HepG2 (cell line): ENCODE data around the gene GRK4. TPM values are rescaled to one million over a fixed set of nuclear protein-coding genes. Genes with fewer than 3 reads are reported as not detected.

Experiments used
- BRF2 ChIP-seq: sonication (generic); formaldehyde crosslinking; IDR thresholded peaks from 2 replicates; pipeline ENCODE4 v1.8.1; 2022; ENCODE audit warnings: mild to moderate bottlenecking, missing genetic modification reagents
- FOSL2 ChIP-seq: sonication (generic); formaldehyde crosslinking; IDR thresholded peaks from 2 replicates; pipeline ENCODE4 v1.4.0; 2020; ENCODE audit warnings: missing genetic modification reagents
- FOXO4 ChIP-seq: sonication (generic); formaldehyde crosslinking; conservative IDR thresholded peaks from 2 replicates; pipeline ENCODE4 v1.8.1; 2023; ENCODE audit warnings: missing genetic modification reagents
- HDAC6 ChIP-seq: fragments of 200-600 bp; sonication (generic); IDR thresholded peaks from 2 replicates; pipeline ENCODE4 v1.7.0; 2017; ENCODE audit warnings: mild to moderate bottlenecking, antibody characterized with exemption, low read length, low read depth
- KDM6A ChIP-seq: IDR thresholded peaks from 2 replicates; pipeline ENCODE4 v1.6.1; 2016; ENCODE audit warnings: low read depth
- KLF13 ChIP-seq: sonication (generic); formaldehyde crosslinking; IDR thresholded peaks from 2 replicates; pipeline ENCODE4 v1.4.0; 2020; ENCODE audit warnings: mild to moderate bottlenecking, missing genetic modification reagents
- MLLT10 ChIP-seq: sonication (generic); formaldehyde crosslinking; IDR thresholded peaks from 2 replicates; pipeline ENCODE4 v1.4.0; 2020; ENCODE audit warnings: missing genetic modification reagents
- NRL ChIP-seq: sonication (generic); formaldehyde crosslinking; IDR thresholded peaks from 2 replicates; pipeline ENCODE4 v1.5.0; 2020; ENCODE audit warnings: missing genetic modification reagents, mild to moderate bottlenecking, moderate library complexity, borderline replicate concordance
- PCBP2 ChIP-seq: fragments of 200-400 bp; formaldehyde crosslinking; optimal IDR thresholded peaks from 2 replicates; pipeline ENCODE3; 2018; ENCODE audit warnings: low read length, low read depth; ENCODE audit not compliant: poor library complexity, severe bottlenecking
- TBP ChIP-seq: sonication (generic); formaldehyde crosslinking; IDR thresholded peaks from 2 replicates; pipeline ENCODE4 v1.5.0; 2020; ENCODE audit warnings: missing genetic modification reagents
- TBX2 ChIP-seq: sonication (generic); formaldehyde crosslinking; IDR thresholded peaks from 2 replicates; pipeline ENCODE4 v1.5.0; 2020; ENCODE audit warnings: missing genetic modification reagents, mild to moderate bottlenecking, borderline replicate concordance
- TEAD3 ChIP-seq: optimal IDR thresholded peaks from 2 replicates; pipeline ENCODE3; 2016; ENCODE audit warnings: borderline replicate concordance
- TFAP4 ChIP-seq: sonication (generic); IDR thresholded peaks from 2 replicates; pipeline ENCODE4 v1.6.1; 2016; ENCODE audit warnings: low read depth, borderline replicate concordance
- TSC22D2 ChIP-seq: sonication (generic); formaldehyde crosslinking; IDR thresholded peaks from 2 replicates; pipeline ENCODE4 v1.5.1; 2020; ENCODE audit warnings: missing genetic modification reagents, mild to moderate bottlenecking, borderline replicate concordance
- ZBTB25 ChIP-seq: IDR thresholded peaks from 2 replicates; pipeline ENCODE4 v1.6.1; 2018; ENCODE audit warnings: missing genetic modification reagents
- ZBTB7B ChIP-seq: sonication (generic); formaldehyde crosslinking; IDR thresholded peaks from 2 replicates; pipeline ENCODE4 v1.4.0; 2020; ENCODE audit warnings: missing genetic modification reagents
- ZNF232 ChIP-seq: sonication (generic); formaldehyde crosslinking; IDR thresholded peaks from 2 replicates; pipeline ENCODE4 v1.4.0; 2020; ENCODE audit warnings: missing genetic modification reagents, borderline replicate concordance
- ZNF253 ChIP-seq: sonication (generic); formaldehyde crosslinking; IDR thresholded peaks from 2 replicates; pipeline ENCODE4 v1.8.0; 2022; ENCODE audit warnings: mild to moderate bottlenecking, missing genetic modification reagents, borderline replicate concordance
- ZNF256 ChIP-seq: sonication (generic); formaldehyde crosslinking; conservative IDR thresholded peaks from 2 replicates; pipeline ENCODE4 v1.4.0; 2020; ENCODE audit warnings: missing genetic modification reagents
- ZNF264 ChIP-seq: sonication (generic); formaldehyde crosslinking; IDR thresholded peaks from 2 replicates; pipeline ENCODE4 v1.4.0; 2020; ENCODE audit warnings: missing genetic modification reagents
- ZNF496 ChIP-seq: sonication (generic); formaldehyde crosslinking; IDR thresholded peaks from 2 replicates; pipeline ENCODE4 v1.8.1; 2023; ENCODE audit warnings: mild to moderate bottlenecking, moderate library complexity, missing genetic modification reagents; ENCODE audit not compliant: insufficient replicate concordance
- ZNF501 ChIP-seq: sonication (generic); formaldehyde crosslinking; IDR thresholded peaks from 2 replicates; pipeline ENCODE4 v1.5.1; 2020; ENCODE audit warnings: mild to moderate bottlenecking, moderate library complexity, missing genetic modification reagents
- ZNF660 ChIP-seq: sonication (generic); formaldehyde crosslinking; IDR thresholded peaks from 2 replicates; pipeline ENCODE4 v1.5.1; 2020; ENCODE audit warnings: mild to moderate bottlenecking, low read depth, missing genetic modification reagents, borderline replicate concordance
- ZNF782 ChIP-seq: sonication (generic); formaldehyde crosslinking; IDR thresholded peaks from 2 replicates; pipeline ENCODE4 v1.4.0; 2020; ENCODE audit warnings: missing genetic modification reagents, mild to moderate bottlenecking, borderline replicate concordance
- ZZZ3 ChIP-seq: sonication (generic); formaldehyde crosslinking; IDR thresholded peaks from 2 replicates; pipeline ENCODE4 v1.4.0; 2020; ENCODE audit warnings: missing genetic modification reagents, mild to moderate bottlenecking, borderline replicate concordance
- polyA plus RNA-seq, 8 experiments: library from polyadenylated mRNA; depleted of rRNA in 3 of 8; stranded (reverse) in 7 of 8; unstranded in 1 of 8; fragments of >200 nt; fragmentation: Illumina TruSeq in 4 of 8; extraction: Trizol in 4 of 8; gene quantifications; 2 replicates each; pipeline versions ENCODE4 v1.2.1 to v1.2.3, GENCODE V29; 2011 to 2016; ENCODE audit warnings: low read depth in 4 of 8, missing spikeins in 1 of 8, mixed read lengths in 1 of 8; ENCODE audit not compliant: insufficient read depth in 1 of 8
- total RNA-seq, 5 experiments: library from RNA; depleted of rRNA; stranded (reverse); fragments of >200 nt; fragmentation: Illumina TruSeq; extraction: Trizol; gene quantifications; 2 replicates each; pipeline ENCODE4 v1.2.3, GENCODE V29; 2016; ENCODE audit warnings: low read depth in 1 of 5
- TF ChIP-seq, protein P1 (sequence below): sonication (generic); formaldehyde crosslinking; IDR thresholded peaks from 2 replicates; pipeline ENCODE4 v1.4.0; 2020; ENCODE audit warnings: missing genetic modification reagents

The GRK4 gene
- total and polyA plus RNA-seq, 2 of the 13 experiments (the other 11 are each of a cell fraction or from before 2014, with no cell fraction given) = 1.8 to 2.0 TPM

- TF ChIP-seq BRF2 (CRISPR knock-in tag) (no peak), FOXO4 (CRISPR knock-in tag) (no peak), TEAD3 (peak; percentile 66), PCBP2 (no peak), TBP (no peak), ZNF501 (CRISPR knock-in tag) (no peak), ZNF782 (CRISPR knock-in tag) (no peak), NRL (CRISPR knock-in tag) (peak; percentile 60; the same call in 1 of the 2 replicates), TSC22D2 (CRISPR knock-in tag) (no peak), ZNF496 (no peak), ZNF660 (CRISPR knock-in tag) (no peak), TBX2 (peak; percentile 55; the same call in 1 of the 2 replicates), ZNF232 (CRISPR knock-in tag) (peak; percentile 65), KDM6A (CRISPR knock-in tag) (peak; percentile 41; the same call in 1 of the 2 replicates), ZBTB25 (CRISPR knock-in tag) (0 out of 2 replicates have a peak, but pooled peaks have one; percentile 46), MLLT10 (CRISPR knock-in tag) (no peak), ZZZ3 (CRISPR knock-in tag) (no peak), FOSL2 (CRISPR knock-in tag) (peak; percentile 48), ZNF256 (CRISPR knock-in tag) (no peak), TFAP4 (peak; percentile 40; the same call in 1 of the 2 replicates), ZBTB7B (CRISPR knock-in tag) (peak; percentile 86), KLF13 (CRISPR knock-in tag) (no peak), HDAC6 (no peak), ZNF253 (no peak), ZNF264 (CRISPR knock-in tag) (peak; percentile 82)
- TF ChIP-seq, protein P1, sequence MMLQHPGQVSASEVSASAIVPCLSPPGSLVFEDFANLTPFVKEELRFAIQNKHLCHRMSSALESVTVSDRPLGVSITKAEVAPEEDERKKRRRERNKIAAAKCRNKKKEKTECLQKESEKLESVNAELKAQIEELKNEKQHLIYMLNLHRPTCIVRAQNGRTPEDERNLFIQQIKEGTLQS = no peak
Measured at GRCh38 chr4:3073158-3074077, 110.0 kb downstream of the GRK4 start (continued).
